ENCODE results near the gene NOSIP.

Gene NOSIP

GRCh38 chr19:49570138-49570856 lies 10.1 kb downstream of the NOSIP start:
- DNase-seq, result peak; percentile 71

GRCh38 chr19:49567861-49568441 lies 12.4 kb downstream of the NOSIP start:
- DNase-seq, result peak; percentile 65

GRCh38 chr19:49566302-49566701 lies 14.1 kb downstream of the NOSIP start:
- no peak for DNase-seq

GRCh38 chr19:49565261-49565660 lies 15.1 kb downstream of the NOSIP start:
- DNase-seq, result no peak

GRCh38 chr19:49564616-49565045 lies 15.7 kb downstream of the NOSIP start:
- DNase-seq, result peak; percentile 58

GRCh38 chr19:49560358-49560900 lies 19.9 kb downstream of the NOSIP start:
- peak; percentile 49 for DNase-seq

GRCh38 chr19:49559928-49560327 lies 20.4 kb downstream of the NOSIP start:
- DNase-seq, result peak; percentile 38

GRCh38 chr19:49559443-49559842 lies 20.9 kb downstream of the NOSIP start:
- DNase-seq, result no peak

GRCh38 chr19:49558591-49558990 lies 21.8 kb downstream of the NOSIP start:
- peak; percentile 62 for DNase-seq

GRCh38 chr19:49557641-49558325 lies 22.6 kb downstream of the NOSIP start:
- no peak for DNase-seq

GRCh38 chr19:49556412-49557398 lies 23.7 kb downstream of the NOSIP start:
- peak; percentile 55 for DNase-seq

GRCh38 chr19:49555600-49556411 lies 24.6 kb downstream of the NOSIP start:
- peak; percentile 88 for DNase-seq

GRCh38 chr19:49554701-49555181 lies 25.6 kb downstream of the NOSIP start:
- peak; percentile 71 for DNase-seq

GRCh38 chr19:49553451-49554271 lies 26.7 kb downstream of the NOSIP start:
- peak; percentile 77 for DNase-seq

GRCh38 chr19:49552749-49553148 lies 27.6 kb downstream of the NOSIP start:
- peak; percentile 33 for DNase-seq

- DNase-seq, result no peak
Observed at GRCh38 chr19:49551531-49551930, 28.8 kb downstream of the NOSIP start.

GRCh38 chr19:49549045-49549444 lies 31.3 kb downstream of the NOSIP start:
- DNase-seq, result no peak

GRCh38 chr19:49546825-49547565 lies 33.4 kb downstream of the NOSIP start:
- peak; percentile 74 for DNase-seq

- no peak for DNase-seq
Observed at GRCh38 chr19:49544154-49544553, 36.2 kb downstream of the NOSIP start.

- DNase-seq, result no peak
Observed at GRCh38 chr19:49543032-49543431, 37.3 kb downstream of the NOSIP start.

Data from stimulated activated CD4-positive, alpha-beta T cell treated with anti-CD3 and anti-CD28 coated beads, Interleukin-15, amount 100 ng/mL, for 24 hours (primary cell).